Vagina (tissue), 2 donors: ENCODE data around the gene NYNRIN.

Source experiments
- CTCF ChIP-seq, 3 experiments: fragments of 450-650 bp in 2 of 3; fragments of 200-600 bp in 1 of 3; sonication (generic) in 1 of 3; IDR thresholded peaks; one replicate each; pipeline ENCODE4 v1.5.1; 2017 to 2019; ENCODE audit warnings: antibody characterized with exemption in 3 of 3, mild to moderate bottlenecking in 2 of 3, moderate library complexity in 2 of 3
- POLR2A ChIP-seq, 2 donors: fragments of 450-650 bp; IDR thresholded peaks; one replicate each; pipeline ENCODE4 v1.6.1; 2017; ENCODE audit warnings: antibody characterized with exemption in 2 of 2, mild to moderate bottlenecking in 2 of 2, moderate library complexity in 2 of 2
- POLR2AphosphoS5 ChIP-seq, 2 donors: sonication (generic); formaldehyde crosslinking; IDR thresholded peaks; one replicate each; pipeline ENCODE4 v1.9.0; 2017; ENCODE audit warnings: antibody characterized with exemption in 2 of 2, mild to moderate bottlenecking in 2 of 2, low read depth in 1 of 2; ENCODE audit not compliant: insufficient read depth in 1 of 2

- TF ChIP-seq CTCF (IDR thresholded peaks at IDR 0.05): no peak
- no peak for TF ChIP-seq POLR2AphosphoS5 (IDR thresholded peaks at IDR 0.05; ENCODE audit: insufficient read depth in 1 of 2, low read depth in 1 of 2)
- no peak for TF ChIP-seq POLR2A (IDR thresholded peaks at IDR 0.05)
Measured at GRCh38 chr14:24372701-24373416, 25.9 kb upstream of the NYNRIN start.
